T1000 (cell line): ENCODE measurements around the gene MECP2.
"Not testable (repeated sequence)": the region's sequence is repeated elsewhere in the genome, so short reads cannot be mapped to it uniquely, and the experiment has no call there.

Experiments
- DNase-seq: peaks from one replicate; lab custom pipeline; 2025; ENCODE audit warnings: mixed read lengths; lab: John Stamatoyannopoulos, UW

MECP2 gene

DNA sequence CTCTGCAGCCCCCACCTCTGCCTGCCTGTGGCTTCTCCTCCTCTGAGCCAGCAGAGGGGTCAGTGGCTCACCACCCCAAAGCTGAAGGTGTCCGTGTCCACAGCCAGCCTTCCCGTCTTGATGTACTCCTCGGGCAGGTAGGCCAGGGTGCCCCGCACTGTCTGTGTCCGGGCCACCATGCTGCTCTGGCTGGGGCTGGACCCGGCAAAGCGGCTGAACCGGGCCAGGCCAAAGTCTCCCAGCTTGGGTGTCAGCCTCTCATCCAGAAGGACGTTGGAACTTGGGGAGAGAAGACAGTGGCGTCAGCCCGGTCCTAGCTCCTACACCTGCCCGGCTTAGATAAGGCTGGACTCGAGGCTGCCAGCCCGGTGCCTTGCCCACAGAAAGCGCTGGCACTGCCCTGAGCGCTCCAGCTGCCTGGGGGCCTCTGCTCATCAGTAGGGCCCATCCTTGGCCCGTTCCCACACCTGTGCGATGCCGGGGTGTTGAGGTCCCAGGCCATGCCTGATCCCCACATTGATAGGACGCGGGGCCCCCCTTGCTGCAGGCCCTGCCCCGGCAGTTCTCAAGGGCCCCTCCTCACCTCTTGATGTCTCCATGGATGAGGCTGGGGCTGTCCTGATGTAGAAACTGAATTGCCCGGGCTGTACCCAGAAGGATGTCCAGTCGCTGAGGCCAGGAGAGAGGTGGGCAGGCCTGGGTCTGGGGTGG is 81.0 kb downstream of the MECP2 start:
- no peak for DNase-seq

DNA sequence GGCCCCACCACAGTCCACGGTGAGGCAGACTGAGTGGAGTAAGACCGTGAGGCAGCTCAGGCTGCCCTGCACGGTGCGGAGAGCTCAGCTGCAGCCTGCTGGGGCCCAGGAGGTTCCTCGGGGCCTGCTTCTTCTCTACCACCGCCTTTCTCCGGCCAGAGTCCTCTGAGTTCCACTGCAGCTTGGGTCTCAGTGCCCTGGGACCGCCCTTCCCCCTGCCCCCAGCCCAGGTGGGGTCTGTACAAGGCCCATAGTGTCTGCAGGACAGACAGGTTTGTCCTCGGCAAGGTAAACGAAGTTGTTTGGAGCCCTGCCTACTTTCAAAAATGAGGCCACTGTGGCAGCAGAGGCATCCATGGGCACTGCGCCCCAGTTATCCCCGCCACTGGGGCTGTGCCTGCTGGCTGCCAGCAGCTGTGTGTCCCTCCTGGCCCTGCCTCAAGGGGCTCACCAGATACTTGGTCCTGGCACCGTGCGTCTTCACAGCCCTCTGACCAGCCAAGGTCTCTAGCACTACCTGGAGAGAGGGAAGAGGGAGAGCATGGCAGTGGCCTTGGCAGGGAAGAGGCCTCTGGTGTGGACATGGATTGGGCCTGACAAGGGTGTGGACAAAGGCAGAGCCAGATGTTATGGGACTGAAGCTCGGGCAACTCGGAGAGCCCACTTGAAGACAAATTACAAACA is 81.8 kb downstream of the MECP2 start:
- DNase-seq, result no peak

DNA sequence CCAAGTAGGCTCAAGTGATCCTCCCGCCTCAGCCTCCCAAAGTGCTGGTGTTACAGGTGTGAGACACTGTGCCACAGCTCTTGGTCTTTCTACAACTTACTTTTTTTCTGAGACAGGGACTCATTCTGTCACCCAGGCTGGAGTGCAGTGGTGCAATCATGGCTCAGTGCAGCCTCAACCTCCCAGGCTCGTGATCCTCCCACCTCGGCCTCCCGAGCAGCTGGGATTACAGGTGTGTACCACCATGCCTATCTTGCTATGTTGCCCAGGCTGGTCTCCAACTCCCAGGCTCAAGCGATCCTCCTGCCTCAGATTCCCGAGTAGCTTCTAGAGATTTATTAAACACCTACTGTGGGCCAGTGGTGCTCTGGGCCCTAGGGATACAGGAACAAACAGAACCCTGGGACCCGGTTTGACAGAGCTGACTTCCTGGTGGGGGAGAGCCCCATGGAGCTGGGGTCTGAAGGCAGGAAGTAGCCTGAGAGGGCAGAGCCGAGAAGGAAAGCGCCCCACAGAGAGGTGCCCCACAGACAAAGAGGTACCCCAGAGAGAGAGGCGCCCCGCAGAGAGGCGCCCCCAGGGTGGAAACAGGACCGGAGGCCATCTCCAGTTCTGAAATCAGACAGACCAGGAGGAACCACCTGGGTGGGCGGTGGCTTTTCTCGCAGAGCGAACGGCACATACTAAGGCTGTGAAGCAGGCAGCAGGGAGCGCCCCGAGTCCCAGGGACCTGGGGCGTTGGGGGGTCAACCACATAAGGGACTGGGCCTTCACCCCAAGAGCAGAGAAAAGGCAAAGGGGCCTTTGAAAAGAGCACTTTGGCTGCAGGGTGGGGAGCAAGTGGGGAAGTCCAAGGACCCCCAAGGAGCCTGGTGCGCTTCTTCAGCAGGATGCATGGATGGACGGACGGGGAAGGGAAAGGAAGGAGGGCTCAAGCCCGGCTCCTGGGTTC is 82.8 kb downstream of the MECP2 start:
- no peak for DNase-seq

DNA sequence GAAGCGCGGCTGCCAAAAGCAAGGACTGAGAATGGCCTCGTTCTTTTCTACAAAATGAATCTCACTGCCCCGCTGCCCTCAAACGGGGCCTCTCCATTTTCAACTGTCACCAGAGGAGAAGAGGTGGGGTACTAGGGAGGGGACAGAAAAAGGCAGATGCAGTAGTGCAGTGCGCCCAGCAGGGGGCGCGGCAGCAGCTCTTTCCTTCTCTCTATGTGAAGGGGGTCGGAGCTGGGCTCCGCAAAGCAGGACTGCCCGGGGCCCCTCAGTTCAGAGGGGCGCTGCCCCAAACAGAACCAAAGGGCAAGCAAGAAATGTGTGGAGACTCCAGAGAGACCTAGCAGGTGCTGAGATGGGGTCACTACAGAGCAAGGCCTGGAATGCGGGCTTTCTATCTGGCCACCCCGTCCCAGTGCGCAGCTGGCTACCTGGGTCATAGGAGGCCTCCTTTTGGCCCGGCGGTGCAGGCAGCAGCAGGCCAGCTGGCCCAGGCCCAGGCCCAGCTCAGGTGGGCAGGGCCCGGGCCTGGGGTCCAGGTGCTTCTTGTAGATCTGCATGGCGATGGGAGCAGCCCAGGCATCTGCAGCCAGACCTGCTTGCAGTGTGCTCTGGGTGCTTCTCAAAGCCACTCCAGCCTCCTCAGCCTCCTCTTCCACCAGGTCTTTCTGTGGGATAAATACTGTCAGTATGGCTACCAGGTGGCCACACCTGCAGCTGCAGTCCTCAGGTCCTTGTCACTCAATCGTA is 83.7 kb downstream of the MECP2 start:
- DNase-seq, result no peak

DNA sequence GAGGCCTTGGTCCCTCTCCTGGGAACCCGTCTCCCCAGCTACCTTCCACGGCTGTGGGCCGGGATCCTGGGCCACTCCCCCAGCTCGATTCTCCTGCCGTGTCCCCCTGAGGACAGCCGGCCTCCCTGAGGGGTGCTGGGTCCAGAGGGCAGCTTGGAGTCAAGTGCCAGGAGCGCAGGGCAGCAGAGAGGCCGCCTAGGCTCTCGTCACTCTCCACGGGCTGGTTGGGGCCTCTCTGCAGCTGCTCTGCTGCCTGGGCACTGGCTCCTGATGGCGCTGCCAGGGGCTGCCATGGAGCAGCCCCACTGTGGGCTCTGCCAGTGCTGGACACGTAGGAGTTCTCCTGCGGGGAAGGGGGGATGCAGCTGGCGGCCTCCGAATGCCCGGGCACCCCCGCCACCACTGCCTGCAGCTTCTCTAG is 84.5 kb downstream of the MECP2 start:
- DNase-seq, result no peak

DNA sequence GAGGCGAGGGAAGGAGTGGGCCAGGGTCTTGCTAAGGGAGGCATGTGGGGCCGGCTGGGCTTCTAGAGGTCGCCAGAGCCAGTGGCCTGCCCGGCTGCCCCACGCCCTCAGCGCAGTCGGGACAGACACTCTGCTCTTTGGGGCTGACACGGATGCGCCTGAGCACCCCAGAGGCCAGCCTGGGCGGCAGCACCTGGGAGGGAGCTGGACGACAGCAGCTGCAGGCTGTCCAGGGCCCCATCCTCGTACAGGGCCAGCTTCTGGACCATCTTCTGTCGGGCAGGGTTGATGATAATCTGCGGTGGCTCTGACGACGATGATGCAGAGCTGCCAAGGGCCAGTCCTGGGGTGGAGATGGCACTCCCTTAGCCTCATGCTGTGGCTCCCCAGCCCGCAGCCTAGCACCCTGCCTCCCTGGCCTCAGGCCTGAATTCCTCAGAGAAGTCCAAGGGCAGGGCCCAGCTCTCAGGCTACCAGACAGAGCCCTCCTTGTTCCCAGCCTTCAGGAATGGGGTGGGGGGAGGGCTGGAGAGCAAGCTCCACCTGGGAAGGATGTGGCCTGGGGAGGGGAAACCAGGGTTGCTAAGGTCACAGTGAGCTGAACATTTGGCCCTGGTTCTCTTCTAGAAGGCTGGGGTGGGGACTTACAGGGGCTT is 85.1 kb downstream of the MECP2 start:
- DNase-seq, result no peak

DNA sequence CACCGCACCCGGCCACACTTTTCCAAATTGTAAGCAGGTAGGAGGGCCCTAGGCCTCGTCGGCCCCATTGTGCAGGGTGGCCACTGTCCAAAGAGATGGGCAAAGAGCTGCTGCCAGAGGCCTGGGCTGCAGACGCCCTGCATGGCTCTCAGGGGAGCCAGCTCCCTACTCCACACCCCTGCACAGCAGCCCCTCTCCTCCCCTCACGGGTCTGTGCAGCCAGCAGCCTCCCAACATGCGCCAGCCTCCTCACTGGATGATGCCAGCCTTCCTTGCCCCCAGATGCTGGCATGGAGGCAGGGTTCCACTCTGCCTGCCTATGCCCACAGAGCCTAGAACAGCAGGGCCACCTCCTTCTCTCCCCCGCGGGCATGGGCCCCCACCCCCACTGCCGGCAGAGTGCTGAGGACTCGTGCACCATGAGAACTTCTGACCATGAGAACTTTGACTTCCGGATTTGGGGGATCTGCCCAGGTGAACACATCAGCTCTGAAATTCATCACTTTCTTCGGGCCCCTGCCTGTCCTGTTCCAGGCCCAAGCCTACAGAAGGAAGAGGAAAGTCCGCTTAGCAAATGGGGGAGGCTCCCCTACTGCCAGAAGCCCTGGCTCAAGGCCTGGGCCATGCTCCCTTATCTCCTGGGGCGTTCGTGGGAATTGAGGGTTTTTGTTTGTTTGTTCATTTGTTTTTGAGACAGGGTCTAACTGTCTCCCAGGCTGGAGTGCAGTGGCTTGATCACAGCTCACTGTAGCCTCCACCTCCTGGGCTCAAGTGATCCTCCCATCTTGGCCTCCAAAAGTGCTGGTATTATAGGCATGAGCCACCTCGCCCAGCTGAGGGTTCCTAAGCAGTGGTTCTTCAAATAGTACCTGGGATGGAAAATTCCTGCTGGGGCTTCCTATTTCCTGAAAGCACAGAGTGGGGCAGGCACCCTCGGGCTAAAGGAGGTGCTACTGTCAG is 85.9 kb downstream of the MECP2 start:
- no peak for DNase-seq

DNA sequence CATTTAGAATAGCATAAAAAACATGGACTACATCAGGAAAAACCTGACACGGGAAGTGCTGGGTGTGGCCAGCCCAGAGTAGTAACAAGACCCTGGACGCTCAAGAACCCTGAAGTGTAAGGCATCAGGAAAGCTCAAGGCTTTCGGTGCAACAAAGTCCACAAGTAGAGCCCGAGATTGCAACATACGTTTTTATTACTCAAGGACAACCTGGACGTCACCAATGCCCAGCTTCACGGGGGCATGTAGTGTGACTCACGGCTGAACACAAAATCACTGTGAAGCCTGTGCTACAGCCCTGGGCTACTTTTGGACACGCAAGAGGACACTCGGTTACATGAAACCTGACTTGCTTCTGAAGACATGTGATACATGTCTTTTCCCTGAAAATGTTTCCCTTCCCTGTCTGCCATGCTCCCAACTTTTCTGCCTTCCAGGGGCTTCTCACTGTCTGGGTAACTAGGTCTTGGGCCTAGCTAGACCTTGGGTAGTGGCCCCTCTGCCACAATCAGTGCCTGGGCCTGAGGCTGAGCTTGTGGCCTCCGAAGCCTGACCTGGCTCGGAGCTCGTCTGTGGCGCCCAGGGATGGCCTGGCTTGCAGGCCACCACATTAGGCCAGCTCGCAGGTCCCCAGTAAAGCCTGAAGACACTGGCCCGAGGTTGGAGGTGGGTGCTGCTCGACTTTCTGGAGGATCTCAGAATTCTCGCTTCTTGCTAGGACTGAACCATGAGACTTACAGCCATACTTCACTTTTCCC is 87.0 kb downstream of the MECP2 start:
- DNase-seq, result no peak

DNA sequence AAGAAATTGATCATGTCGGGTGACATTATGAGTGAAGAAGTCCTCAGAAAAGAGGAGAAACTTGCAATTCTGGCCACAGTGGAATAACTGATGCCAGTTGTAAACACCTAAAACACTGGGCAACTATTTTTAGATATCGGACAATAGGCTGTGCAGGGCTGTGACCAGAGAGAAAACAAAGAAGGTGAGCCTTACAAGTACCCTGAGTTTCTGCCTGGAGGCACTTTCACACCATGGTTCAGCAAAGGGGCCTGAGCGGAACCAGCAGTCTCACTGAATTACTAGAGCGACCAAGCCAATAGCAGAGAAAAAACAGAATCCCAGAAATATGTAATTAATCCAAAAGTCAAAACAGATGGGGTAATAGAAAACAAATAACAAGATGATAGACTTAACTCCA is 89.0 kb downstream of the MECP2 start:
- DNase-seq, result no peak

DNA sequence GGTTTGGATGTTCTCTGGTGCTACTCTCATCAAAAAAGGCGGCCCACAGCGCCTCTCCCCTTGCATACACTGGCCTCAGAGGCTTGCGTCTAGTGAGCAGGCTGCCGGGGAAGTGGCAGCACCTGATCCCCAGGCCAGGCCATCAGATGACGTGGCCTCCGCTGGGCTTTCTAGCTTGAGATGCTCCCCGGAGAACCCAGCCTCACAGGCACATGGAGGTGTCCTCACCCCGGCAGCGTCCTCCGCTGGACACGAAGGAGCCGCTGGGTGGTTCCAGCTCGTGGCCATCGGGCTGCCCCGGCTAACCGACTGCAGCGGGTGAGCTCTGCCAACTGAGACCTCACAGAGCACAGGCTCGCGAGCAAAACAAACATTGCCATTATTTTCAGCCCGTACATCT is 90.6 kb downstream of the MECP2 start:
- DNase-seq, result no peak

DNA sequence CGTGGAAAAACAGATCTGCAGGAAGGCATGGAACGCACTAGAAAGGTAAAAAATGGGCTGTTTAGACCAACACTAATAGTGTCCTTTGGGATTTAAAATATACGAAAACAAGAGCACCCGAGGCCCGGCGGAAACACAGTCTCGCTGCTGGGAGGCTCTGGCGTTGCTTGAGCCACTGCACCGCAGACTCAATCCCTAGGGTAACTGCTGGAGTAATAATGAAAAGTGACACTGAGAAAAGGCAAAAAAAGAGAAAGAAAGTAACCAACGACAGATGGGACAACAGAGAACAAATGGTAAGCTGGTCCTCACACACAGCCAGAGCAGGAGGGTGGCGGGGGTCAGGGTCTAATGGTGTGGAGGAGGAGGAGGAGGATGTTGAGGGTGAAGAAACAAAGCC is 93.2 kb downstream of the MECP2 start:
- DNase-seq, result no peak

DNA sequence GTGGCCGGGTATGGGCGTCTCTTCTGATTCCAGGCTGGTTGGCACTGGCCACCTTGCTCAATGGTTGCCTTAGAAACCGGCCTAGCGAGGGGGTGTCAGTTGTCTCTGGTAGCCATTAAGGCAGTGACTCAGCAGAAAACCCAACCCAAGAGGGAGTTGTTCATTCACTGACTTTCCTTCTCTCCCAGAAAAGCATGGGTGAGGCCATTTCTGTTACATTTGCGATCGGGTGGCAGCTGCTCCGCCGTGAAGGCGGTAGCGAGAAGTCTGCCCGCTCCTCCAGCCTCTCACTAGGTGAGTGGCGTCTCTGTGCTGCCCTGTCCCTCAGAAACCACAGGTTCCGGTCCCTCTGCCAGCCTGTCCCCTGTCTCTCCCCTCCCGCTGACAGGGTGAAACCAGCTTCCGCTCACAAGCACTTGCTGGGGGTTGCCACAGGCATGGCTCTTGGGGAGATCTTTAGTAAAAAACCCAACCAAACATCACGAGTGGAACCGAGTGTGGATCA is 95.2 kb downstream of the MECP2 start:
- DNase-seq, result no peak

DNA sequence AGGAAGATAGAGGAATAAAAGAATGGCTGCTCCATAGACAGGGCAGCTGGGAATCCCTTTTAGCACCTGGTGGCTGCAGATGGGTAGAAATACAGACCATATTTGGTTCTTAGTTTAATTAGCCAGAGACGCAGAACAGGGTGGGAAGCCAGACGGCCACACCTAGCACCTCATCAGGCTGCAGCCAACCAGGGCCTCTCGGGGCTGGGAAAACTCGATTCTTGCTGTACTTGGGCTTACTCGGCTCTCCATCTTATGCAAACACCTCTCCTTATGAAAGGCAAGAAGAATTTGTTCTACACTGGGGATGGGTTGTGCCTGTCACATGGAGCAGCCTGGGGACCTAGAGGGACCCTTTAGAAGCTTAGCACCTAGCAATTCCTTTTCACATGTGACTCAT is 97.5 kb downstream of the MECP2 start:
- DNase-seq, result no peak

DNA sequence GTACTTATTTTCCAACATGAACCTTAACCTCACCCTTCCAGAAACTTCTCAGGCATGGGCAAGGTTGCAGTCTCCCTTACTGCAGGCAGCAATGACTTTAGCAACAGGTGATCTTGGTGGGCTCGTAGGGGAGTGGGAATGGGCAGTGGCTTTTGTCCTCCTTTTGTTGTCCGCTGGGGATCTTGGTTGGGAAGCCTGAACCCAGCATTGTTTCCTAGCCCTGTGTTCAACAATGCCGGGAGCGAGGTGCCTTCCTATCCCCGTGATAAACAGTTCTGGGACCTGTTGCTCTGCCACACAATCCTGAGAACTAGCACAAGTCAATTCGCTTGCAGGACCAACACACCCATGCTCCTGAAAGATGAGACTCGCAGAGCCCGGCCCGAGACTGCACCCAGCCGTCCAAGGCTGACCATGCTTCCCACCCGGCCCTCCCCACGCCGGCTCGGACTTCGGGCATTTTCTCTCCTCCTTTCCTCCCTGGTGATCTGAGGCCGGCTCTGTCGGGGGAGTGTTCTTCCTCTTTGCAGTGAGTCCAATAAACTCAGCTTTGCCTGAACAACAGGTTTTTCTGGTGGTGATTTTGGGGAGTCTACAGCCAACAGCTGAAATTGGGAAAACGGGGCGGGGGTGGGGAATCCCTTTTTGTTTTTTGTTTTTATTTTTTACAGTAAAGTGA is 98.0 kb downstream of the MECP2 start:
- DNase-seq, result no peak

DNA sequence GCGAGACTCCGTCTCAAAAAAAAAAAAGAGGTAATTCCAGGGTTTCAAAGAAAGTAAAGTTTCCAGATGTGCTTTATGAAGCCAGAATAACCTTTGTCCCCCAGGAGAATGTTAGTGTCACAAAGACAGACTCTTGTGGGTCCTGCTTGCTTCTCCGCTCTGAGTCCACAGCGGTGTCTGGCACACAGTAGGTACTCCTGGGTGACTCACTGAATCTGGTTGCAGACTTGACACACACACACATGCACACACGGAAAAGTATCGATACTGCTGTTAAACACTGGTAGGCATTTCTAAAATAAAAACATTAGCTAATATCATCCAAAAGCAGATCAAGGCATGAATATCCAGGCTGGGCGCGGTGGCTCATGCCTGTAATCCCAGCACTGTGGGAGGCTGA is 102.0 kb downstream of the MECP2 start:
- DNase-seq, result no peak

DNA sequence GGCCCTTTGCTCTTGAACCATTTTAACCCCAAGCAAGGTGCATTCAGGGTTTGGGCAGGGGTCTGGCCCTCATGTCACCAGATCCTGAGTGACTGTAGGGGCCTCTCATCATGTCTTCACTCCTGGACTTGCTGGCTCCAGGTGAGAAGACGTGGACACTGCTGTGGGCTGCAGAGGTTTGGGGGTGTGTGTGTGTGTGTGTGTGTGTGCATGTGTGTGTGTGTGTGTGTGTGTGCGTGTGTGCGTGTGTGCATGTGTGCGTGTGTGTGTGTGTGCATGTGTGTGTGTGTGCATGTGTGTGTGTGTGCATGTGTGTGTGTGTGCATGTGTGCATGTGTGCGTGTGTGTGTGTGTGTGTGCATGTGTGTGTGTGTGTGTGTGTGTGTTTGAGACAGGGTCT is 103.1 kb downstream of the MECP2 start:
- not testable (repeated sequence) for DNase-seq

DNA sequence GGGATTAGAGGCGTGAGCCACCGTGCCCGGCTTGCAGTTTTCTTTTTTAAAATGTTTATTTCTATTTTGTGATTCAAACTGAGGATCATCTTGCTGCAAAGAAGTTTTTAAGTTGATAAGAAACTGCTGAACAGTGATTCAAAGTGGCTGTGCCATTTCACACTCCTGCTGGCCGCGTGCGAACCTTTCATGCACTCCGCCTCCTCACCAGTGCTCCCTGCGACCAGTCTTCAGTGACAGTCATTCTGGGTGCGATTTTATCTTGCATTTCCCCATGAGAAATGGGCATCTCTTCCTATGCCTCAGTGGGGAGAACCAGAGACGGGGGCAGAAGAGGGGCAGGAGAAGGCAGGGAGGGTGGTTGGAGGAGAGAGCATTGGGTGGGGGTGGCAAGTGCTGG is 103.5 kb downstream of the MECP2 start:
- DNase-seq, result no peak

DNA sequence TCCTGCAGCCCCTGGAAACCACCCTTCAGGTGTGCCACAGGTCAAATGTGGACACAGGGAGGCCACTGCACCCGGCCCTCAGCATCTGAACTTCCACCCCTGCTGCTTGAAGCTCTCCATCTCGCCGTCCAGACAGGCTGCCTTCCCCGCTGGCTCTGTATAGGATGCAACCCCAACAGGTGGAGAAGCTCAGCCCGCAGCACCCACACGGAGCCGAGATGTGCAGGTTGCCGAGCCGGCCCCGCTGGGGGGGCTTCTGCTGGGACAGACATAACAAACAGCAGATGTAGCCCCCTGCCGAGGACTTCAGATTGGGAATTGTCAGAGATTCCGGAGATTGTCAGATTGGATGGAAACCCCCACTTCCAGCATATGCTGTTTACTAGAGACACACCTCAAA is 104.4 kb downstream of the MECP2 start:
- no peak for DNase-seq

DNA sequence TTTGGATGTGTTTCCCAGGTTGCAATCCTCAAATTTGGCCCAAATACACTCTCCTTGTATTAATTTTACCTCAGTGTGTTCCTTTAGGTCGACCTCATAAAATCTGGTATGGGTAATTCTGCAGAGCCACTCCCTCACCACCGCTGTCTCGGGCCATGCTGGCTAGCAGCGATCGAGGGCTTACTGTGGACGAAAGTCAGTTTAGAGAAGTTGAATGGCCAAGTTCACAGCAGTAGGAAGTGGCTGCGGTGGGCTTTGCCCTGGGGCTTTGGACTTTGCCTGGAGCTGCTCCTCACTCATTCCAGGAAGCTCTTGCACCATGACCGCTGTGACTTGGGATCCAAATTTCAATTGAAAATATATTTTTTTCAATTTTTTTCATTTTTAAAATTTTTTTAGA is 105.3 kb downstream of the MECP2 start:
- DNase-seq, result no peak
